GM12891 (cell line): Measurements from ENCODE around the gene FHL2.

Experiments
- POLR2A ChIP-seq: IDR thresholded peaks from 2 replicates; pipeline ENCODE4 v1.6.1; 2011; ENCODE audit warnings: low read depth, low read length, control low read depth
- POLR2AphosphoS5 ChIP-seq: IDR thresholded peaks from 2 replicates; pipeline ENCODE4 v1.6.1; 2011; ENCODE audit warnings: low read depth, low read length, control low read depth
- SPI1 ChIP-seq: IDR thresholded peaks from 2 replicates; pipeline ENCODE4 v1.6.1; 2011; ENCODE audit warnings: low read depth, low read length, control low read depth

DNA sequence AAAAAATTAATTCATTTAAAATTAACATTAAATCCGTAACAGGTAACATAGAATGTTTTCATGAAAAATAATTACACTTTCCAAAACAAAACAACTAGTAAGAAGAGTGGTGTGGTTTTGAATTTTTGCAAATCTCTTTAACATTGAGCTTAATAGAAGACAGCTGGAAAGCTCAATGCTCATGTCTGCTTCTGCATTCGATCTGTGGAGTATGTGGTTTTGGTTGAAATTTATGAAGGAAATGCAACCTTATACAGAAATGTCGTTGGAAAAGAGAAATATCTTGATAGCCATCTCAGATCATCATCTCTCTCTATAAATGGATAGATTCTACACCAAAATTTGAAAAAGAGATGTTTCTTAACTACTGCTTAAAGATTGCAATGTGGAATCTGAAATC, 17.3 kb upstream of the FHL2 start:
- no peak for TF ChIP-seq POLR2A
- no peak for TF ChIP-seq POLR2AphosphoS5
- no peak for TF ChIP-seq SPI1
